Pericardium fibroblast (primary cell): Measurements from ENCODE around the gene DACT3. TPM values are rescaled to one million over a fixed set of nuclear protein-coding genes. Genes with fewer than 3 reads are reported as not detected.

ENCODE experiments used
- total RNA-seq: library from RNA; depleted of rRNA; stranded (reverse); fragments of >200 nt; gene quantifications from 2 replicates; pipeline ENCODE4 v1.2.3, GENCODE V29; 2015

The DACT3 gene, protein sequence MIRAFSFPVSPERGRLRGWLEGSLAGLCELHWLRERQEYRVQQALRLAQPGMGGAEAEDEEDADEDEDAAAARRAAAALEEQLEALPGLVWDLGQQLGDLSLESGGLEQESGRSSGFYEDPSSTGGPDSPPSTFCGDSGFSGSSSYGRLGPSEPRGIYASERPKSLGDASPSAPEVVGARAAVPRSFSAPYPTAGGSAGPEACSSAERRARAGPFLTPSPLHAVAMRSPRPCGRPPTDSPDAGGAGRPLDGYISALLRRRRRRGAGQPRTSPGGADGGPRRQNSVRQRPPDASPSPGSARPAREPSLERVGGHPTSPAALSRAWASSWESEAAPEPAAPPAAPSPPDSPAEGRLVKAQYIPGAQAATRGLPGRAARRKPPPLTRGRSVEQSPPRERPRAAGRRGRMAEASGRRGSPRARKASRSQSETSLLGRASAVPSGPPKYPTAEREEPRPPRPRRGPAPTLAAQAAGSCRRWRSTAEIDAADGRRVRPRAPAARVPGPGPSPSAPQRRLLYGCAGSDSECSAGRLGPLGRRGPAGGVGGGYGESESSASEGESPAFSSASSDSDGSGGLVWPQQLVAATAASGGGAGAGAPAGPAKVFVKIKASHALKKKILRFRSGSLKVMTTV
- total RNA-seq = 17.6 and 26.5 TPM in 2 replicates

DNA sequence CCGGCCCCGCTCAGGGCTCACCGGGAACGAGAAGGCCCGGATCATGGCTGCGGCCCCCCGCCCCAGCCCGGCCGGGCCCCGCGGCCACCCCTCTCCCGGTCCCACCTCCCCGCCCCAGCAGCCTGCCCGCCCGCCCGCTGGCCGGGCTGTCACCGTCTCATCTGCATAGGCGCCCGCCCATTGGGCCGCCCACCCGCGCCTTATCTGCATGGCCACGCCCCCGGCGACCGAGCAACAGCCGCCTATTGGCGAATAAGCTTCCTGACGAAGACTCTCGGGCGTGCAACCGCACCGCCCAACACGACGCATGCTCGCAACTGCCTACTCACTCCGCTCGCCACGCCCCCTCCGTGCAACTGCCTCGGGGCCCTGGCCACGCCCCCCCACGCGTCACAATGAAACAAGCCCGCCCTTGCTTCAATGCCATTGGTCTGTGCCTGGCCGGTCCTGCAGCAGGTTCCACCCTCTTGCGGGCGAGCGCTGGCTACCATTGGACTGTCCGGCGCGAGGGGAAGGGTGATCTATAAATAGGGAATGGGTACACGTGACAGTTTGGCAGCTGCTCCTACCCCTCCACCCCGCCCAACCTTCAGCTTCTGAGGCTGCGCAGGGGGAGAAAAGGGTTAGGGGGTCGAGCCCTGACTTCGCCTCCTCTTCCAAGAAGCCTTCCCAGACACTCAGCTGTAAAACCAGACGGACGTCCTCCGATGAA, at the start of gene DACT3:
Gene DACT3 (minus strand): TSS at position 163 of the 712 bp plus-strand sequence. CDS start 118 bp downstream, at position 45.

DNA sequence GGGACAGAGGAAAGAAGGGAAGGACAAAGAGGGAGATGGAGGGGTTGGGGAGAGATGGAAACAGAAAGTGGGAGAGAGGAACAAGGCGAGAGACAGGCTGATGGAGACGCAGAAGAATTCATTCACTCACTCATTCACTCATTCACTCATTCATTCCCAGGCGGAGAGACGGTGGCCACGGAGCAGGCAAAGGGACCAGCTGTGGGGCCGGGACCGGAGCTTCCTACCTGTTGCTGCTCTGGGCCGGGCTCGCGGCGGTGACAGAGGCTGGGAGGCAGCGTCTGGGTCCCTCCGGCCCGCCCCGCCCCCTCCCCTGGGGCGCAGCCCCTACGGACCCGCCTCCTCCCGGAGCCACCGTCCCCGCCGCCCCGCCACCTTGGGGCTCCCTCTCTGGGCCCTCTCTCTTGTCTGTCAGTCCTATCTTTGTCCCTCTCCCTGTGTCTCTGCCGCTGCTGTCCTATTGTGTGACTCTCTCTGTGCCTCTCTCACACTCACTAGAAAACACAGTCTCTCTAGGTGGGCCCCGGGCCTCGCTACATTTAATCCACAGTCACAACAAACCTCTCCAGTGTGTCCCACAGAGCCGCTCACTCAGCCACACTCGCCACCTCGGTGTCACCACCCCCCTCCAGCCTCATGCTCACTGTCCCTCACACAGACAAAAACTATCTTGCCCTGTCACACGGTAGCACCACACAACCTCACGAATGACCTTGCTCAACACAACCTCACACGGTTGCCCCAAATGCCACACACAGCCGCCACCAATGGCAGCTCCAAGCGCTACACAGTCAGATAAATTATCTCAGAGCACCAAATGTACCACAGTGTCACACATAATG, 24.8 kb downstream of the DACT3 start, which contains the start of gene GNG8:
Gene GNG8 (minus strand): TSS at position 283 of the 842 bp plus-strand sequence. CDS start 1,520 bp downstream, outside the sequence.

DNA sequence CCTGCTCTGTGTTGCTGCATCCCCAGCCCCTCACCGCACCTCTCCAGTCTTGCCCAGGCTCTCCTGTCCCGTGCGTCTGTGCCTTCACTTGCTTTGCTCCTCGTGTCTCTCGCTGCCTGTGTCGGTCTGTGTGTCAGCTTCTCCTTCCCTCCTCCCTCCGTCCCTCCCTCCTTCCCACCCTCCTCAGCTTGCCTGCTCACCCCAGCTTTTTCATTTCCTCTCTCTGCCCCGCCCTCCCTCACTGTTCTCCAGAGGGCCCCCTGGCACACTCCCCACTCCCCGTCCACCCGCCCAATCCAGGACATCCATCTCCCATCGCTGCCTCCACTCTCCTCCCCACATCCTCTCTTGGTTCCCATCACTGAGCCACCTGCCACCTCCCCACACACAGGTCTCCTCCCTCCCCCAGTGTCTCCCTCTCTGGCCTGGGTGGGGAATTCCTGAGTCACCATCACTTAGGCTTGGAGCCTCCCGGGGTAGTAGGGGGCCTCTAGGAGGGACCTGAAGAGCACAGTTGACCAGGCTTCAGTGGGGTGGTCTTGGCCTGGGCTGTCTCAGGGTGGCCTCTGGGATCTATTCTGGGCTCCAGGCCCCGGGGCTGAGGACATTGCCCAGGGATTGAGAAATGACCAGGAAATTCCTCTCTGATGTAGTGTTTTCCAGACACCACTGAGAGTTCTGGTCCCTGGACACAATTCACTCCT, 35.9 kb downstream of the DACT3 start, which contains the start of gene PTGIR:
Gene PTGIR (minus strand): TSS at position 132 of the 704 bp plus-strand sequence. CDS start 864 bp downstream, outside the sequence.

DNA sequence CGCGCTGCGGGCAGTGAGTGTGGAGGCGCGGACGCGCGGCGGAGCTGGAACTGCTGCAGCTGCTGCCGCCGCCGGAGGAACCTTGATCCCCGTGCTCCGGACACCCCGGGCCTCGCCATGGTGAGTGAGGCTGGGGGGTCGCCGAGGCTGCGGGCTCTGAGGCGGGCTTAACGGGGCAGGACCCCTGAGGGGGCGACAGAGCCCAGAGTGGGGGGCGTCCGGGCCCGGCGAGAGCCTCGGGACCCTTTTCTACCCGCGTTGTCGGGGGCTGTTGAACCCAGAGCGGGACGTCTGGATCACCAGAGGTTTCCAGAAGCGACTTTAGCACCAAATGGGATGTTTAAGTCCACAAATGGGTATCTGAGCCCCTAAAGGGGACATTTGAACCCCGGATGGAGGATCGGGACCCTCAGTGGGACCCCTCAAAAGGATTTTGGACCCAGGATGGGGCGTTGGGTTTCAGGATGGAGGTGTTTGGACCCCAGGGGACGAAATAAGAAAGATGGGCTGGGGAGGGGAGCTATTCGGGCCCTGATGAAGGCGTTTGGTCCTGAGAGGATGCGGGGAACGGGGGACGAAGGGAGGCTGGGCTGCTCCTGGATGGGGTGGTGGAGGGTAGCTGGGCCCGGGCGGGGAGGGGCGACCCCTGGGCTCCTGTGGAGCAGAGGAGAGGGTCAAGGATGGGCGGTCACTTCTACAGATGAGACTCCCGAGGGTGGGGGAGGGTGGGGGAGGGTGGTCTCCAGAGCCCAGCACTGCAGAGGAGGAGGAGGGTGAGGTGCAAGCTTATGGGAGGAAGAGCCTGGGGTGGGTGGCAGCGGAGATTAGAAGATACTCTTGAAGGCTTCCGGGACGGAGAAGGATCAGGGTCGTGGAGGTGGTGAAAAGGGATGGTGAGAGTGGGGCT, 59.4 kb downstream of the DACT3 start, which contains the start of gene CALM3:
Gene CALM3 (plus strand): TSS at position 13 of the 907 bp plus-strand sequence. CDS start 105 bp downstream, at position 118.

Other genes with a start within 250 kb of the DACT3 start
- 43.2 and 72.2 TPM in 2 replicates for gene CCDC8, start 247.6 kb downstream of the DACT3 start, total RNA-seq
- gene PNMA8C, start 232.2 kb downstream of the DACT3 start, total RNA-seq = not detected in 2 replicates
- 1.9 and 2.5 TPM in 2 replicates for gene PNMA8A, start 189.6 kb downstream of the DACT3 start, total RNA-seq
- 3.0 and 4.2 TPM in 2 replicates for gene PNMA8B, start 165.3 kb downstream of the DACT3 start, total RNA-seq
- gene CALM3, start 59.9 kb downstream of the DACT3 start, total RNA-seq = 188 and 192 TPM in 2 replicates
- 12.9 and 23.1 TPM in 2 replicates for gene PTGIR, start 36.1 kb downstream of the DACT3 start, total RNA-seq
- not detected in 2 replicates for gene GNG8, start 25.0 kb downstream of the DACT3 start, total RNA-seq
- 14.6 and 15.3 TPM in 2 replicates for gene PRKD2, start 55.9 kb upstream of the DACT3 start, total RNA-seq
- 21.5 and 34.1 TPM in 2 replicates for gene FKRP, start 84.9 kb upstream of the DACT3 start, total RNA-seq
- gene STRN4, start 85.3 kb upstream of the DACT3 start, total RNA-seq = 70.2 and 86.5 TPM in 2 replicates
- gene SLC1A5, start 127.4 kb upstream of the DACT3 start, total RNA-seq = 353 TPM in 2 replicates
- 140 and 250 TPM in 2 replicates for gene AP2S1, start 189.7 kb upstream of the DACT3 start, total RNA-seq
- 30.2 and 32.7 TPM in 2 replicates for gene ARHGAP35, start 199.8 kb upstream of the DACT3 start, total RNA-seq